HL-60/S4 treated with retinoic acid at 250 ng/mL for 4 days and 3 days (cell line): ENCODE results near the gene GRIN2C.

Source experiments
- in situ Hi-C: fragments of 300-500 bp; cut with MboI; formaldehyde crosslinking; loops from 2 replicates; pipeline ENCODE4 v1.7.0; 2022; ENCODE audit warnings: low sequenced_read_pairs

The GRIN2C gene

GRCh38 chr17:74851612-74852236, 8.0 kb downstream of the GRIN2C start:
- in situ Hi-C loops: loop anchor here (10.0 kb wide), 1 partner anchor 57 kb away; no protein-coding TSS in a partner anchor

- in situ Hi-C loops: loop anchor here (10.0 kb wide), 1 partner anchor 56 kb away; no protein-coding TSS in a partner anchor
Measured at GRCh38 chr17:74850914-74851313, 8.8 kb downstream of the GRIN2C start.

GRCh38 chr17:74850310-74850709, 9.4 kb downstream of the GRIN2C start:
- in situ Hi-C loops: loop anchor here (10.0 kb wide), 1 partner anchor 56 kb away; no protein-coding TSS in a partner anchor

- in situ Hi-C loops: no loop called here
Measured at GRCh38 chr17:74848656-74849399, 10.9 kb downstream of the GRIN2C start.

GRCh38 chr17:74846621-74847020, 13.1 kb downstream of the GRIN2C start:
- in situ Hi-C loops: no loop called here

- in situ Hi-C loops: no loop called here
Measured at GRCh38 chr17:74843352-74843627, 16.4 kb downstream of the GRIN2C start.

- in situ Hi-C loops: no loop called here
Measured at GRCh38 chr17:74842599-74843351, 16.9 kb downstream of the GRIN2C start.

- in situ Hi-C loops: no loop called here
Measured at GRCh38 chr17:74842146-74842598, 17.5 kb downstream of the GRIN2C start.

GRCh38 chr17:74840989-74841666, 18.6 kb downstream of the GRIN2C start:
- in situ Hi-C loops: no loop called here

- in situ Hi-C loops: no loop called here
Measured at GRCh38 chr17:74839990-74840852, 19.5 kb downstream of the GRIN2C start.

- in situ Hi-C loops: no loop called here
Measured at GRCh38 chr17:74838274-74838673, 21.4 kb downstream of the GRIN2C start.

GRCh38 chr17:74836691-74837467, 22.8 kb downstream of the GRIN2C start:
- in situ Hi-C loops: no loop called here

GRCh38 chr17:74836191-74836590, 23.5 kb downstream of the GRIN2C start:
- in situ Hi-C loops: no loop called here

- in situ Hi-C loops: no loop called here
Measured at GRCh38 chr17:74833501-74834377, 25.9 kb downstream of the GRIN2C start.

- in situ Hi-C loops: no loop called here
Measured at GRCh38 chr17:74832421-74832820, 27.3 kb downstream of the GRIN2C start.

- in situ Hi-C loops: no loop called here
Measured at GRCh38 chr17:74831444-74832146, 28.1 kb downstream of the GRIN2C start.

- in situ Hi-C loops: no loop called here
Measured at GRCh38 chr17:74830861-74831260, 28.8 kb downstream of the GRIN2C start.

GRCh38 chr17:74827800-74828199, 31.9 kb downstream of the GRIN2C start:
- in situ Hi-C loops: no loop called here
